Osteocyte (in vitro differentiated cells): ENCODE data around the gene NDUFS3. TPM values are rescaled to one million over a fixed set of nuclear protein-coding genes. Genes with fewer than 3 reads are reported as not detected.
"Not testable (repeated sequence)": the region's sequence is repeated elsewhere in the genome, so short reads cannot be mapped to it uniquely, and the experiment has no call there.

Experiments used
- DNase-seq: peaks from one replicate; pipeline ENCODE4 v3.0.0; 2021; ENCODE audit warnings: mixed read lengths; ENCODE audit not compliant: unreplicated experiment; ENCODE audit errors: extremely low spot score
- H3K27ac Mint-ChIP-seq: one replicate; pipeline ENCODE4 v1.8.0; 2021; ENCODE audit warnings: mild to moderate bottlenecking, mixed read lengths; ENCODE audit not compliant: unreplicated experiment
- H3K27me3 Mint-ChIP-seq: one replicate; pipeline ENCODE4 v1.8.0; 2021; ENCODE audit warnings: mixed read lengths; ENCODE audit not compliant: unreplicated experiment
- H3K36me3 Mint-ChIP-seq: one replicate; pipeline ENCODE4 v1.8.0; 2021; ENCODE audit warnings: mixed read lengths; ENCODE audit not compliant: unreplicated experiment
- H3K4me1 Mint-ChIP-seq: one replicate; pipeline ENCODE4 v1.8.0; 2021; ENCODE audit warnings: mixed read lengths; ENCODE audit not compliant: unreplicated experiment
- H3K4me3 Mint-ChIP-seq: one replicate; pipeline ENCODE4 v1.8.0; 2021; ENCODE audit warnings: mild to moderate bottlenecking, moderate library complexity, mixed read lengths; ENCODE audit not compliant: unreplicated experiment
- H3K9me3 Mint-ChIP-seq: one replicate; pipeline ENCODE4 v1.8.0; 2021; ENCODE audit warnings: mixed read lengths; ENCODE audit not compliant: unreplicated experiment
- CTCF ChIP-seq: fragments of 200-600 bp; sonication (generic); IDR thresholded peaks from 2 replicates; pipeline ENCODE4 v1.5.0; 2021; ENCODE audit warnings: antibody characterized with exemption, mild to moderate bottlenecking, moderate library complexity
- total RNA-seq: library from RNA; stranded (reverse); gene quantifications from 2 replicates; pipeline ENCODE4 v1.2.1, GENCODE V29; 2021

The NDUFS3 gene
- total RNA-seq, 1 donor from 2014 or later = 105 TPM

GRCh38 chr11:47560426-47560825 lies 18.4 kb upstream of the NDUFS3 start:
- H3K9me3 Mint-ChIP-seq = no peaks in the 10 kb centered on the region
- no peak for DNase-seq
- TF ChIP-seq CTCF = no peak
- peak overlapping the region; percentile 0 for H3K27ac Mint-ChIP-seq
- H3K27me3 Mint-ChIP-seq = no peaks in the 10 kb centered on the region
- H3K4me3 Mint-ChIP-seq = no peak overlapping the region
- peaks cover 6% of the 10 kb centered on the region for H3K4me1 Mint-ChIP-seq
- no peaks in the 10 kb centered on the region for H3K36me3 Mint-ChIP-seq

GRCh38 chr11:47562393-47562792 lies 16.5 kb upstream of the NDUFS3 start:
- DNase-seq, H3K27me3 Mint-ChIP-seq, H3K27ac Mint-ChIP-seq, H3K4me3 Mint-ChIP-seq, H3K9me3 Mint-ChIP-seq, H3K36me3 Mint-ChIP-seq: not testable (repeated sequence)
- H3K4me1 Mint-ChIP-seq = peaks cover 16% of the 10 kb centered on the region

- H3K9me3 Mint-ChIP-seq, DNase-seq, H3K36me3 Mint-ChIP-seq, H3K27ac Mint-ChIP-seq, H3K27me3 Mint-ChIP-seq: not testable (repeated sequence)
- Mint-ChIP-seq H3K4me1 (peaks cover 16% of the 10 kb centered on the region), H3K4me3 (peak overlapping the region; percentile 57)
Measured at GRCh38 chr11:47564366-47564765, 14.5 kb upstream of the NDUFS3 start.

GRCh38 chr11:47564933-47565339 lies 13.9 kb upstream of the NDUFS3 start:
- Mint-ChIP-seq H3K27me3 (no peaks in the 10 kb centered on the region), H3K4me1 (peaks cover 16% of the 10 kb centered on the region), H3K27ac (peak overlapping the region; percentile 80), H3K4me3 (peak overlapping the region; percentile 79), H3K36me3 (peaks cover 3% of the 10 kb centered on the region), H3K9me3 (no peaks in the 10 kb centered on the region)
- DNase-seq = no peak
- no peak for TF ChIP-seq CTCF

- no peak for TF ChIP-seq CTCF
- H3K4me3 Mint-ChIP-seq = peak within 1 kb of the TSS; percentile 79
- H3K36me3 Mint-ChIP-seq = peaks cover 3% of the 10 kb centered on the region
- H3K27ac Mint-ChIP-seq = peak within 1 kb of the TSS; percentile 80
- DNase-seq = peak; percentile 92
- no peaks in the 10 kb centered on the region for H3K9me3 Mint-ChIP-seq
- H3K27me3 Mint-ChIP-seq = no peaks in the 10 kb centered on the region
- peaks cover 16% of the 10 kb centered on the region for H3K4me1 Mint-ChIP-seq
Measured at GRCh38 chr11:47565340-47566148, 13.3 kb upstream of the NDUFS3 start, which contains the start of gene PTPMT1. PTPMT1 (plus strand) TSS chr11:47565599; CDS start chr11:47565623, 24 bp downstream.

GRCh38 chr11:47566149-47566698 lies 12.7 kb upstream of the NDUFS3 start:
- Mint-ChIP-seq H3K27me3 (no peaks in the 10 kb centered on the region), H3K36me3 (peaks cover 7% of the 10 kb centered on the region), H3K4me1 (peaks cover 16% of the 10 kb centered on the region), H3K27ac (peak overlapping the region; percentile 44), H3K9me3 (no peaks in the 10 kb centered on the region), H3K4me3 (peak overlapping the region; percentile 74)
- no peak for DNase-seq
- no peak for TF ChIP-seq CTCF
